HPDE6-E6E7 (cell line): ENCODE measurements around the gene GTF3C4.
A peak's percentile ranks its signal among the peaks of the same experiment; 100 is the strongest.

ENCODE experiments used
- DNase-seq: peaks from one replicate; pipeline ENCODE4 v3.0.0; 2011; ENCODE audit warnings: missing footprints; ENCODE audit errors: extremely low spot score

Gene GTF3C4

DNA sequence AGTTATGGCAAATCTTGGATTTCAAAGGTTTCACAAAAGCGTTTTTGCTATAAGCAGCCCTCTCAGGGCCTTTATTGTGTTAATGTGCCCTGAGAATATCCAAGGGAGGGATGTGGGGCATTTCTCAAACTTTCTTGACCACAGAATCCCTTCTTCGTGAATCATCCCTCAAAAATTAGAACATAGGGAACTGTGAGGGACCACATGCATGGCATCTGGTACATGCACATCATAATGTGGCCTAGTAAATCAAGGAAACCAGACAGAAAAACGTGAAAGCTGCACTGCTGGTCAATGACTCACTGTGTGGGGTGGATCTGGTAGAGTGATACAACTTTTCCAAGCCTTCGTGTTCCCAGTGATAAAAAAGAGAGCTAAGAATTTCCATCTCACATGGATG, 22.9 kb upstream of the GTF3C4 start:
- DNase-seq, result no peak

DNA sequence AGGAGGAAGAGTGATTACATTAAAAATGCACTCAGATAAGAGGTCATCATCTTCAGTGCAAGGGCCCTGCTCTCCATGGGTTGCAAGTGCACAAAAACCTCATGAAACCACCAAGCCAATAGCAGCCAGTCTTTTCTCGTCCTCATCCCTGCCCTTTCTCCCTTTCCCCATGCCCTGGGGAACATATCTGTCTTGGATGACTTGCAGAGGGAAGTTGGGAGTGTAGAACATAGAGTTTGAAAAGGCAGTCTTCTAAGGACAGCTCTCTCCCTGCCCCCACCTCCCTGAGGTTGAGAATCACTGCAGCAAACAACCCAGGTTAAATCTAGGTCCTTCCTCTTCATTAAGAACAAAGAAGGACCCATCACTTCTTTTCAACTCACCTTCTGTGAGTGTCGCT, 22.5 kb upstream of the GTF3C4 start:
- no peak for DNase-seq

DNA sequence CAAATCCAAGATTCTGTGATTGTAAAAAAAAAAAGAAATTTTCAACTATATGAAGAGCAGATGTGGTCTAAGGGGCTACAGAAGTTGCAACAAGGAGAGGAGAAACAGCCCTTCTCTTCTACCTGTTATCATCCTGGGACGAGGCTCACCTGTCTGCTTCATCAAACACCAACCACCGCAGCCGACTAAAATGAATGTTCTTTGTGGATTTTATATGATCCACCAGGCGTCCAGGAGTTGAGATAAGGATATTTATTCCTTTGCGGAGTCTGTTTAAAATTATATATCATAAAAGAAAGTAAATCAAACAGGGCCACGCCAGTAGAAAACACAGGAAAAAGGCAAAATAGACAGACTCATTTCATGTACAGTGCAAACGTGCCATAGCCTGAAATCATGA, 22.0 kb upstream of the GTF3C4 start:
- DNase-seq, result no peak

DNA sequence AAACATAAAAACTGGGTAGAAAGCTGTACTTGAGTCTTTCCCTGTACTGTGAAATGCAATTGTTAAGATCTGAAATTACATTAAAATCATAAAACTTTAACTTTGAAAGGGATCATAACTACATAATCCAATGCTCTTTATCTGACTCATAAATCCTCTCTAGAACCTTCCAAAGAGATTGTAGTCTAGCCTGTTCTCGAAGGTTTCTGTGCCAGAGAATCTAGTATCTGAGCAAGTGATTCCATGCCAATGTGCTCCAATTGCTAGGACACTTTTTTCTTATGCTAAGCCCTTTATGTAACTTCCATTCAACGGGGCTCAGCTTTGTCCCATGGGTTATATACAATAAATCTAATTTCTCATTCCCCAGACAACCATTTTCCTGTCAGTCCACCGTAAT, 21.6 kb upstream of the GTF3C4 start:
- DNase-seq, result no peak

DNA sequence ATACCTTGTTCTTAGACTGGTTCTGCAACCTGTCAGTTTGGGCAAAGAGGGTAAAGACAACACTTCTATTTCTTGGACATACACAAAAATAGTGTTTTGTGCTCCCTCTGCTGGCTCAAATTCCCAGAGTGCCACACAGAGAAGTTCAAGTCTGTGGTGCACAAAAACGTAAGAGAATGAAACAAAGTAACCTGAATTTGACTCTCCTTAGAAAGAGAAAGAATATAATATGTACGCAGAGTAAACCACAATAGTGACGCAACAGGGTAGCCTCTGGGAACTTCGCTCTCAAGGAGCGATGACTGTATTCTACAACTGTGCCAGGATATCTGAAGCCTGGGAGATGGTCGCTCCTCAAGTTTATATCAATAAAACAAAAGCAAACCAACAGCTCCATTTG, 19.0 kb upstream of the GTF3C4 start:
- no peak for DNase-seq

DNA sequence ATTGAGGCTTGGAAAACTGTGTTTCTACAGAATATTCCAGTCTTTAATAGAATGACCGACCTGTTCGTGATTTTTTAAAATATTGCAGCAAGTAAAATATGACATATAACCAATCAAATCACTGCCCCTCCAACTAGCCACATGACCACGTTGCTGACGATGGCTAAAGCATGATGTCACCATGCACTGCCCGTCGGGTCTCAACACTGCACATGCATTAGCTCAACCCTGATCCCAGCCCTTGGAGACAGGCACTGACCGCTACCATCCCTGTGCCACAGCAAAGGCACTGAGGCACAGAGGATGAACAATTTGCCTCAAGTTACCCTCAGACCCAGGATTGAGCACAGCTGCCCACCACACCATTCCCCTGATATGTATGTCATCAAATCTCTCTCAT, 14.0 kb upstream of the GTF3C4 start:
- no peak for DNase-seq

DNA sequence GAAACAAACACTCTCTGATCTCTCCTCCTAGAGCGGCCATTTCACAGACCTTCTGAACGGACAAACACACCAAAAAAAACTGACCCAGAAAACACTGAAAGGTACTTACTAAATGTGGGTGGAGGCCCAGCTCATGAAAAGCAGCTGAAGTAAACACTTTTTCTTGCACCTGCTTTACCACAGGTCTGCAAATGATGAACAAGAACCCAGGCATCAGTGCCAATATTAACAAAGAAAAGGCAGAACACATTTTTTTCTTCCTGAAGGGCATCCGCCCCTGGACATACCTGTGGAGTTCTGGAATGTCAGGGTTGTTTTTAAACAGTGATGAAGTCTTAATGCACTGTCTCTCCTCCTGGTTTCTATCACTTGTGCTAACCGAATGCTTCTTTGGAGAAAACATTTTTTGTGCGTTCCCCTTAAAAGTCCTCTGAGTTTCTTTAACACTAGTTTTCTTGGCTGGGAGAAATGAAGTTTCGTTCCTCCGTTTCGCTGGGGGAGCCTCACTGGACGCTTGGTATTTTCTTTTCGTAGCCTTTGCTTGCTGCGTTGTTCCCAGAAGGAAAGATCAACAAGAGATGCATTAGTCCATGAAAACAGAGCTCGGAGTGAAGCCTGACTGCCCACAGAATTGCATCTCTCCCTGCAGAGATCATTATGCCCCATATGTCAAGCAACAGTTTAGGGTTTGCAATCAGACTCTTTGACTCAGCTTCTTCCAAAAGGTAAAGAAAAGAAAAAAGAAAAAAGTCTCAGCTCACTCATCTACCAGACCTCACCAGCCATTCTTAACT, 7.9 kb upstream of the GTF3C4 start:
- DNase-seq, result no peak

DNA sequence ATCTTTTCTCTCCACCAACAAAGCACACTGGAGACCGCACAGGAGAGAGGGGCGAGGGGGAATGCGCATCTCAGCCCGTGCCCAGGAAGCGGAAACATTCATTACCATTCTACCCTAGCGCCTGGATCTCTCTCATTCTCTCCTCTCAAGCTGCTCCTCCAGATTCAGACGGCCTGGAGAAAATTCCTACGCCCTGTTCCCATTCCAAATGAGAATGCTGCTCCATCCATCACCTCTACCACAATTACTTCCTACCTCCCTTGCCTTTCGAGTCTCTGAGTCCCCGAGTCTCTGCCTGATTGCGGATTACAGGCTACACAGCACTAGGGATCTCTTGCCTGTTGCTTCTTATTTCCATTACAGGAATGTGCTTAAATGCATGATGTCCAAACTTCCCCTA, 7.1 kb upstream of the GTF3C4 start:
- DNase-seq, result no peak

DNA sequence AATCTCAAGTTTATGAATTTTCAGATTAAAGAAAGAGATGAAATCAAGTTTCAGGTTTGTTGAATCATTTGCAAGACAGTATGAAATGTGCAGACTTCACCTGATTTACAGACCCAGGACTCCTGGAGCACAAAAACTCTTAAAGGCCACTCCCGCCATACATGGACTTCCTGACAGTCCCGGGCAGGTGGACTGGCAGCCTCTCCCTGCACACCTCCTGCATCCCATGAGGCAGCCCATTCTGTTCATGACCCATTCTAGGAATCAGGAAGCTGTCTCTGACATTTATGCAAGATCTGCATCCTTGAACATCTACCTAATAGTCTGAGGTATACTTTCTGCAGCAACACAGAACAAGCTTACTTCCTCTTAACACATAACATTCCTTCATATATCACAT, 6.4 kb upstream of the GTF3C4 start:
- no peak for DNase-seq

DNA sequence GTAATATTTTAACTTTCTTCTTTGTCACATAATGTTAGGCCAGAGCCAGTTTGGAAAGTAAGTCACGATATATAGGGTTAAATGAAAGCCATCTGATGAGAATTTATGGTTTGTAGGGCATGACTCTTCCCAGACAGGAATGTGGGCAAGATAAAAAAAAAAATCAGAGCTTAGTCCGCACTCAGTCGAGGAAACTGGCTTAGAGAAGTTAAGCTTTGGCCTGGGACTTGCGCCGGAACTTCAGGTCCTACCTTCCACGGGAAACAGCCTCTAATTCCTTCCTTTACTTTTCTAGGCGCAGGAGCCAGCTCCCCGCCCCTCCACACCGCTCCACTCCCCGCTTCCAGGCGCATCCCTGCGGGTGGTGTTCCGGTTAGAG, 956 bp upstream of the GTF3C4 start:
- no peak for DNase-seq

DNA sequence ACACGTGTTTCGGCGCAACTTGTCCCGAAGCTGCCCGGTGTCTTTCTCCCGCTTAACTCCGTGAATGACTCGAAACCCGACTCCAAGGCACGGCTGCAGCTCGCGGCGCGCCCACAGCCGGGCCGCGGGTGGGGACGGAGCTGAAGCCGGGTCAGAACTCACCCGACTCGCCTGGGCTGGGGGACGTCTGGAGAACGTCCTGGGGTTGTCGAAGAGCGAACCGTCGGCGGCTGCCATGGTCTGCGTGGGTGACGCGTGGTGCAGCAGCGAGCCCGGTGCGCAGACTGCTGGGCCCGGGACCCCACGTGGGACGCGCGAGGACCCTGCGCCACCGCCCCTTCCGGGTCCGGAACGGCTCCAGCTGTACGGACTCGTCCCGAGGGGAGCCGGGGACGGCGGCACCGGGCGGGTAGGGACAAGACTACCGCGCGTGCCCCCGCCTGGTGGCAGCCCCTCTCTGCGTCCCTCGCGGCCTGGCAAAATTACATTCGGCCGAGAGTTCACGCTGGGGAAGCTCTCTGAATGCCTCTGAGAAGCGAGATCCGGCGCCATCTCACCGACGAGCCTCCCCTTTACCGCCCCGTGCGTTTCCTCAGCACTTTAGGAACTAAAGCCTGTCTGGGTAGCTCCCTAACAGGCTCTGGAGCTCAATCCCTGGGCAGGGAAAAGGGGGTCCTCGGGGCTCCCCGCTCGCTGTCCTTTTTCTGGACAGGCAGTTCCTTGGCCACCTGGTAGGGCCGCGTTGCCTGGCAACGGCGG, 387 bp upstream of the GTF3C4 start, which contains the start of gene DDX31:
Gene DDX31, minus strand, starts transcription at position 286 of the 759 bp plus-strand sequence. Its CDS starts 49 bp downstream, at position 237.
- DNase-seq, result peak; percentile 71

DNA sequence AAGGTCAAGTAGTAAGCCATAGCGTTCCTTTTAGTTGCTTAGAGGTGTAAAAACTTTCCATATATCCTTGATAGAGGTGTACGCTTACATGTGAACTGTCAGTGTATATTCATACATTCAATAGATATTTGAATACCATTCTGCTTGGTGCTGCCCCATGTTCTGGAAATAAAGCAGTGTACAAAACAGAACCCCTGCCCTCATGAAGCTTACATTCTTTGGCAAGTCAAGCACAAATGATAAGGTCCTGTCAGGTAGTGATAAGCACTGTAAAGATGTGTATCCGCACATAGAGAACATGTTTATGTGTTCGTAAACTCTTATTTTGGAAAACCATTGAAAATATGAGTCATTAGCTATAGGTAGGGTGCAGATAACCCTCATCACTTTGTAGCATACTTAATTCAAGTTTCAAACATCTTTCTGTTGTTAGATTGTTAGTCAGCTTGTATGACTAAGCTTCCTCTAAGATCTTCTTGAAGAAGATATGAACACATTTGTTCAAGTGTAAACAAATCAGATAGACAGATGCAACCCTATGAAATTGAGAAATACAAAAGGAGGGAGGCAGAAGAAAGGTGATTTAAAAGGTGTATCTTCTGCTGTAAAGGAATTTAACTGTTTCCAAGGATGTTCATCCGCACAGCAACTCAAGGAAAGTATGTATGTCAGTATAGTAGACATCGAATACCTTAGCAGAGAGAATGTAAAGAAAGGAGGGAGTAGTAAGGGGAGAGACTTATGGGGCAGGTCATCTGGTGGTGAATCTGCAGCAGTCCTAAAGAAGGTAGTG, 1.6 kb downstream of the GTF3C4 start:
- DNase-seq, result no peak

DNA sequence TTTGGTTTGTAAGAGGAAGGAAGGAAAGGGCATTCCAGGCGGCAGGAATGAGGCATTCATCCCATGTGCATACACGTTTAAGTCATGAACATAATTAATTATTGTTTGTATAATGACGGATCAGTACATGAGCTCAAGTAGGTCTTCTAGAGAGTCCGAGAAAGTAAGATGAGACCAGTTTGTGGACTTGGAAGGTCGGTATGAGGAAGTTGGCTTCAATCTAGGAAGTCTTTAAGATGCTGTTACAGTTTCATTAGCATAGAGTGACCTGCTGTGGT, 2.1 kb downstream of the GTF3C4 start:
- DNase-seq, result no peak

DNA sequence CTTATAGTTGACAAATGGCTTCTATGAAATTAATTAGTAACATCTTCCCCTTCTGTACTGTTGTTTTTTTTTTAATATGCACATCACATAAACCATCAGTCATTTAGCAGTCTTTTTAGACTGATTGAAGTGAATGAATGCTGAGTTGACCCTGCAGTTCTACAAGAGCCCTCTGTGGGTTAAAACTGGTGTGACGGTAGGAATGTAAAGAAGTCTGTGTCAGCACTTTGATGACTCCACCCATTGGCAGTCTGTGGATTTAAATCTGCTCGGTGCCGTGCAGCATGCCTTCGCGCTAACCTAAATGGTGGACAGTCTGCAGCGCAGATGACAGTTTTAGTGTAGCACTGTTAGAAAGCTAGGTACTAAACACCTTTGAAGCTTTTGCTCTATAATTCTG, 3.1 kb downstream of the GTF3C4 start:
- DNase-seq, result no peak

DNA sequence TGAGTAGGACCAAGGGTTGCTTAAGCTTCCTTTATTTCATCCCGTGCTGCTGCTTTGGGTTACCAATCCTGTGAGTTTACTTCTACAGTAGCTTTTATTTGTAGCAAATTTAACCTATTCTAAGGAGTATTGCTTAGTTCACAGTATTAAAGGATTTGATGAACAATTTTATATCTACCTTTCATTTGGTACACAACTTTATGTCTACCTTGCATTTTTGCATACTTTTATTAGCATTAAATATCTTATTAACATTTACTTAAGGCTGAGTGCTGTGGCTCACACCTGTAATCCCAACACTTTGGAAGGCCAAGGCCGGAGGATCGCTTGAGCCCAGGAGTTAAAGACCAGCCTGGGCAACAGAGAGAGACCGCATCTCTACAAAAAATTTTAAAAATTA, 4.2 kb downstream of the GTF3C4 start:
- no peak for DNase-seq

DNA sequence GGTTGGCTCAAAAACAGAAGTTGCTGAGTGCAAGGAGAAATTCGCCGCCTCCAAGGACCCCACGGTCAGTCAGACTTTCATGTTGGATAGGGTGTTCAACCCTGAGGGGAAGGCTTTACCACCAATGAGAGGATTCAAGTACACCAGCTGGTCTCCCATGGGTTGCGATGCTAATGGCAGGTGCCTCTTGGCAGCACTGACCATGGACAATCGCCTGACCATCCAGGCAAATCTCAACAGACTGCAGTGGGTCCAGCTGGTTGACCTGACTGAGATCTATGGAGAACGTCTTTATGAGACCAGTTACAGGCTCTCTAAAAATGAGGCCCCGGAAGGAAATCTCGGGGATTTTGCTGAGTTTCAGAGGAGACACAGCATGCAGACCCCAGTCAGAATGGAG, 7.7 kb downstream of the GTF3C4 start:
- DNase-seq, result no peak

DNA sequence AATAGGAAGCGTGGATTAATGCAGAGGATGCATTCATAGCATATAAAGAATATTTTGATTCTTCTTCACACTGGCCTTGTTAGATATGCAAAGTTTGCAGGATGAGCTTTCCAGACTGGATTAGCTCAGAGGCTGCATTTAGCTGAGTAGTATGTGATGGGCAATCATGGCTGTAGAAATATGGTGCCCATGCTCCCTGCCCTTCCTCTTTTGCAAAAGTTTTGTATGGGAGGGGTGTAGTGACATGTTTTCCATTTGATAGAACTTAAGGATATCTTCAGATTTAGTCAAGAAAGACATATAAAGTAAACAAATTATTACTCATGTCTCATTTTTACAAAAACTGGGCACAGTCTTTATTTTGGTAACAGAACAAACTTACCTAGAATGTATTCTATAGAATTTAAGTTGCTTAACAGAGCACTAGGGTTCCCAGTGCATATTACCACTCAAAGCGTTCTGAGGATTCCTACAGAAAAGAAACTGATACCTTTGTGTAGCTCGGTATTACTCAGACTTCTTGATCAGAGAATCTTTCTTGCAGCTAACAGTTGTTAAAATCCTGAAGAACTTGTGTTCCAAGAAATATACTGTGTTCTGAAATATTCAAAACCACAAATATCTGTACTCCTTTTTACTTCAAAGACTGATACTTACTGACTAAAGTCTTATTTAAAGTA, 9.8 kb downstream of the GTF3C4 start:
- no peak for DNase-seq

DNA sequence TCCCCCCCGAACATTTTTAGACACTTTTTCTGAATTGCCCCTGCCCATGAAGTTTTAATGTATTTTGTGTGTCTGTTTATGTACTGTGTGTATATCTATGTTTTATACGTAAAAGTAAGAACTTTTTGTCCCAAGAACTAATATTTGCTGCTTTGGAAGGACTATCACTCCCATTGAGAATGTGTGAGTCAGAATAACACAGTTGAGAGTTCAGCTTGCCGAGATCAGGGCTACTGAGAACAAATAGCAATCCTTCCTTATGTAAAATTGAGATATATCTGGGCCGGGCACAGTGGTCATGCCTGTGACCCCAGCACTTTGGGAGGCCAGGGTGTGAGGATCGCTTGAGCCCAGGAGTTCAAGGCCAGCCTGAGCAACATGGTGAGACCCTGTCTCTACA, 11.3 kb downstream of the GTF3C4 start:
- no peak for DNase-seq

DNA sequence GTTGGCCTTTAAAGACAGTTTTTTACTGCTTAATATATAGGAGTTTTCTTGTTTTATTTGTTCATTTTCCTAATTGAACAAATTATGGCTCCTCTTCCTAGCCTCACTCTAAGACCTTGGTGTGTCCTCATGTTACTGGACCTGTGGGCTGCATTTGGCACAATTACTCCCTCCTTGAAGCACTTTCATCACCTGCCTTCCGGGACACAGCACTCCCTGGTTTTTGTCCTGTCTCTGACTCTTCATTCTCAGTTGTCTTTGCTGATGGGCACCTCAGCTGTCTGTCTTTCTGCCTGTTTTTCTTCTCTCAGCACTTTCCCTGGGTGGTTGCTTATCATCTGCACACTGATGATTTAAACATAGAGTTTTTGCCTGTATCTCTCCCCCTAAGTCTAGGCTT, 13.6 kb downstream of the GTF3C4 start:
- no peak for DNase-seq

DNA sequence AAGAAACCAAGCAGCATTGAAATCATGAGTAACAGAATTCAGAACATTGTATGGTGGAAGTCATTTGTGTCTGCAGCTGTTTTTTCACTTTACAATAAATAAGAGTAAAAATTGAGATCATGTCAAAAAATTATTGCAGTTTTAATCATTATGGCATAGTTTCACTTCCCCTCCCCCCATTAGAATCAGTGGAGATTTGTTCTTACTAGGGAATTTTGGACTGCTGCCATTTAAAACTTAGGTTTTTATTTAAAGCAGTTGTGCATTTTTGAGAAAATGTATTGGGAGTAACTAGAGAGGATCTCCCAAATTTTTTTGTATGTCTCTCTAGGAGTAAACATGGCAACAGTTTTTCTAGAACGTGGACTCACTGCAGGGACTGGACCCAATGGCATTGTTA, 20.4 kb downstream of the GTF3C4 start:
- DNase-seq, result no peak

DNA sequence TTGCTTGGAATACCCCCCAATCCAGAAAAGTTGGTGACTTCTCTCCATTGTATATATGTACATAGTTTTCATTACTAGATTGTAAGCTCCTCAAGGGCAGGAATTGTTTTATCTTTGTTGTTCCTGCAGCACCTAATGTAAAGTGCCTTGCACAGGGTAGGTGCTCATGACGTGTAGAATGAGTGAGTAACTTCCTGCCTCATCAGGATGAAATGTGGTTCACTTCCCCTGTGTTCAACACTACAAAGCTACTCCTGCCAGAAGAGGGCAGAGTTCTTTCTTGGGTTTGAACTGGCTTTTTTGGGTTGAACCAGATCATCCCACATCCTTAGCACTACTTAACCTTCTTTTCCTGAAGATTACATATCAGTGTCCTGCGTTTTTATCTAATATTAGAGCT, 23.9 kb downstream of the GTF3C4 start:
- no peak for DNase-seq

DNA sequence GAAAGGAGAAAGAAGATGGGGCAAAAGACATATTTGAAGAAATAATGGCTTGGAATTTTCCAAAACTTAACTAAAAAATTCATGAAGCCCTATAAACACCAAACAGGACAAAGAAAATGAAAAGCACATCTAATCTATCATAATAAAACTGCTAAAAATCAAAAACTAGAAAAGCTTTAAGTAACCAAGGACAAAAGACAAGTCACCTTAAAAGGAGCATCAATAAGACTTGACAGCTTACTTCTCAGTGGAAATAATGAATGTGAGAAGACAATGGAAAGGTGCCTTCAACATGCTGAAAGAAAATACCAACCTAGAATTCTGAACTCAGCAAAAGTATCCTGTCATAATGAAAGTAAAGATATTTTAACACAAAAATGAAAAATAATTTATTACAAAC, 27.0 kb downstream of the GTF3C4 start:
- DNase-seq, result no peak
